ENCODE data around the gene TMEM63A.

- TF ChIP-seq GATA3 (IDR thresholded peaks at IDR 0.05; ENCODE audit: low read depth, low read length) (no peak), GATA2 (IDR thresholded peaks at IDR 0.05; ENCODE audit: low read depth, low read length) (no peak)
Observed at GRCh38 chr1:225823811-225824261, 58.3 kb downstream of the TMEM63A start.
